HEK293T (cell line): ENCODE data around the gene LRRC36.

Experiments
- BHLHE40 ChIP-seq: fragments of 450-650 bp; IDR thresholded peaks from 2 replicates; pipeline ENCODE4 v1.6.1; 2016; ENCODE audit warnings: mild to moderate bottlenecking, moderate library complexity, borderline replicate concordance
- CTBP1 ChIP-seq: fragments of 450-650 bp; IDR thresholded peaks from 2 replicates; pipeline ENCODE4 v1.6.1; 2016; ENCODE audit warnings: borderline replicate concordance
- ELF4 ChIP-seq: fragments of 450-650 bp; IDR thresholded peaks from 2 replicates; pipeline ENCODE4 v1.6.1; 2017; ENCODE audit warnings: antibody characterized with exemption
- SP1 ChIP-seq: fragments of 450-650 bp; IDR thresholded peaks from 2 replicates; pipeline ENCODE4 v1.6.1; 2017

DNA sequence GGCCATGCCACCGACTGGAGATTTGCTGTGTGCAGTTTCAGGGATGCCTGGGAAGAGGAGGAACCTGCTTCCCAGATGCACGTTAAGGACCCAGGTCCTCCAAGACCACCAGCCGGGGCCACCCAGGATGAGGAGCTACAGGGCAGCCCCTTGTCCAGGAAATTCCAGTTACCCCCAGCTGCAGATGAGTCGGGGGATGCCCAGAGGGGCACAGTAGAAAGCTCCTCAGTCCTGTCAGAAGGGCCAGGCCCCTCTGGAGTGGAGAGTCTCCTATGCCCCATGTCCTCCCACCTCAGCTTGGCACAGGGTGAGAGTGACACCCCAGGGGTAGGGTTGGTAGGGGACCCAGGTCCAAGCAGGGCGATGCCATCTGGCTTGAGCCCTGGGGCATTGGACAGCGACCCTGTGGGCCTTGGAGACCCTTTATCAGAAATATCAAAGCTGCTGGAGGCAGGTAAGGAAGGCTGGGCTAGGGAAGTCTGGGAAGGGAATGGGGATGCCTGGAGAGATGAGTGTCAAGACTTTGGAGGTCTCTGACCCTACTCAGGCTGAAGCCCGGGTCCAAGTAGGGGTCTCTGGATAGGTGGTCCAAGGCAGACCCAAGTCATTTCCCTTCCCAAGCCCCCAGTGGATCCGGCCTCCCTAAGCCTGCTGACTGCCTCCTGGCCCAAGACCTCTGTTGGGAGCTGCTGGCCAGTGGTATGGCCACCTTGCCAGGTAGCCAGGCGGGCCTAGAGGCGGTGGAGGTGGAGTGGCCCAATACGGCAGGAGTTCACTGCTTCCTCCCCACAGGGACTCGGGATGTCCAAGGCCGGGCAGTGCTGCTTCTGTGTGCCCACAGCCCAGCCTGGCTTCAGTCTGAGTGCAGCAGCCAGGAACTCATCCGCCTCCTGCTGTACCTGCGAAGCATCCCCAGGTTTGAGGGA is 46.3 kb upstream of the LRRC36 start:
- TF ChIP-seq SP1 (no peak), ELF4 (no peak), BHLHE40 (no peak), CTBP1 (no peak)
